Keratinocyte (primary cell): Measurements from ENCODE around the gene CTDSP1. TPM values are rescaled to one million over a fixed set of nuclear protein-coding genes. Genes with fewer than 3 reads are reported as not detected.

Experiments
- DNase-seq: peaks from one replicate; pipeline ENCODE4 v3.0.0-alpha.2; 2011; ENCODE audit warnings: low read depth, missing footprints, low spot score
- FAIRE-seq: peaks from 2 replicates; lab custom pipeline; 2011; peaks lifted over from hg19 to GRCh38; lab: Jason Lieb, UNC
- H2AFZ ChIP-seq: 2 replicates; pipeline ENCODE4 v1.6.0; 2012; ENCODE audit warnings: low read length, control low read depth, inconsistent platforms; ENCODE audit not compliant: control insufficient read depth
- H3K27ac ChIP-seq: 2 replicates; pipeline ENCODE4 v1.5.1; 2011; ENCODE audit warnings: low read length; ENCODE audit not compliant: control insufficient read depth, insufficient read depth
- H3K27me3 ChIP-seq: 3 replicates; pipeline ENCODE4 v1.6.0; 2011; ENCODE audit warnings: low read length; ENCODE audit not compliant: control insufficient read depth, insufficient read depth; ENCODE audit errors: extremely low read depth
- H3K36me3 ChIP-seq, 2 experiments: 2 replicates in 1 of 2; 3 replicates in 1 of 2; pipeline ENCODE4 v1.5.1; 2011; ENCODE audit warnings: low read length in 2 of 2, mild to moderate bottlenecking in 1 of 2; ENCODE audit not compliant: control insufficient read depth in 2 of 2, insufficient read depth in 2 of 2; ENCODE audit errors: extremely low read depth in 1 of 2
- H3K4me1 ChIP-seq: 3 replicates; pipeline ENCODE4 v1.5.1; 2011; ENCODE audit warnings: low read length; ENCODE audit not compliant: control insufficient read depth, insufficient read depth; ENCODE audit errors: extremely low read depth
- H3K4me2 ChIP-seq: 3 replicates; pipeline ENCODE4 v1.6.0; 2011; ENCODE audit warnings: low read depth, low read length; ENCODE audit not compliant: control insufficient read depth, insufficient read depth; ENCODE audit errors: extremely low read depth
- H3K4me3 ChIP-seq, 3 experiments: fragments of 200-600 bp in 1 of 3; sonication (generic) in 1 of 3; 2 replicates in 2 of 3; 3 replicates in 1 of 3; pipeline ENCODE4 v1.5.1; 2011 to 2016; ENCODE audit warnings: low read length in 3 of 3, mild to moderate bottlenecking in 3 of 3, control low read depth in 2 of 3, inconsistent platforms in 1 of 3, low read depth in 1 of 3, mixed read lengths in 1 of 3, mixed run types in 1 of 3, moderate library complexity in 1 of 3; ENCODE audit not compliant: control insufficient read depth in 2 of 3, insufficient read depth in 2 of 3; ENCODE audit errors: extremely low read depth in 1 of 3
- H3K79me2 ChIP-seq: 2 replicates; pipeline ENCODE4 v1.6.0; 2012; ENCODE audit warnings: low read length; ENCODE audit not compliant: control insufficient read depth, insufficient read depth
- H3K9ac ChIP-seq: 3 replicates; pipeline ENCODE4 v1.6.0; 2011; ENCODE audit warnings: low read length; ENCODE audit not compliant: control insufficient read depth, insufficient read depth; ENCODE audit errors: extremely low read depth
- H3K9me1 ChIP-seq: 3 replicates; pipeline ENCODE4 v1.6.0; 2011; ENCODE audit warnings: low read length; ENCODE audit not compliant: control insufficient read depth, insufficient read depth; ENCODE audit errors: extremely low read depth
- H3K9me3 ChIP-seq: 2 replicates; pipeline ENCODE4 v1.5.1; 2012; ENCODE audit warnings: low read depth, low read length; ENCODE audit not compliant: control insufficient read depth
- H4K20me1 ChIP-seq: 3 replicates; pipeline ENCODE4 v1.6.0; 2011; ENCODE audit warnings: low read length; ENCODE audit not compliant: control insufficient read depth, insufficient read depth; ENCODE audit errors: extremely low read depth
- EZH2 ChIP-seq: IDR thresholded peaks from one replicate; pipeline ENCODE4 v1.6.1; 2012; ENCODE audit warnings: inconsistent platforms, mild to moderate bottlenecking, low read length, moderate library complexity
- dilution Hi-C: fragments of 300-500 bp; cut with MboI; formaldehyde crosslinking; loops from one replicate; pipeline ENCODE4 v1.7.0; 2020; ENCODE audit warnings: low sequenced_read_pairs; ENCODE audit not compliant: extremely low pct_ligation_motif_present
- polyA plus RNA-seq, 5 experiments: library from polyadenylated mRNA; depleted of rRNA in 3 of 5; stranded (reverse) in 3 of 5; stranded (forward) in 1 of 5; unstranded in 1 of 5; fragments of >200 nt; gene quantifications; 1 replicate in 1 of 5; 2 replicates in 3 of 5; 3 replicates in 1 of 5; pipeline versions ENCODE4 v1.2.1 to v1.2.3, GENCODE V29; 2011 to 2012; ENCODE audit warnings: missing spikeins in 2 of 5, low read depth in 1 of 5, low replicate concordance in 1 of 5
- TF ChIP-seq, protein P1 (sequence below), 3 experiments: IDR thresholded peaks in 1 of 3; conservative IDR thresholded peaks in 1 of 3; optimal IDR thresholded peaks in 1 of 3; 2 replicates in 2 of 3; 3 replicates in 1 of 3; pipeline versions ENCODE3 to v1.5.1; 2011; ENCODE audit warnings: low read length in 3 of 3, mild to moderate bottlenecking in 3 of 3, moderate library complexity in 2 of 3, control low read depth in 1 of 3, inconsistent platforms in 1 of 3; ENCODE audit not compliant: insufficient read depth in 2 of 3; ENCODE audit errors: extremely low read depth in 1 of 3

Gene CTDSP1
- polyA plus RNA-seq, 1 donor (not counting 4 experiments of a cell fraction or from before 2014, with no cell fraction given), result 38.7 TPM

DNA sequence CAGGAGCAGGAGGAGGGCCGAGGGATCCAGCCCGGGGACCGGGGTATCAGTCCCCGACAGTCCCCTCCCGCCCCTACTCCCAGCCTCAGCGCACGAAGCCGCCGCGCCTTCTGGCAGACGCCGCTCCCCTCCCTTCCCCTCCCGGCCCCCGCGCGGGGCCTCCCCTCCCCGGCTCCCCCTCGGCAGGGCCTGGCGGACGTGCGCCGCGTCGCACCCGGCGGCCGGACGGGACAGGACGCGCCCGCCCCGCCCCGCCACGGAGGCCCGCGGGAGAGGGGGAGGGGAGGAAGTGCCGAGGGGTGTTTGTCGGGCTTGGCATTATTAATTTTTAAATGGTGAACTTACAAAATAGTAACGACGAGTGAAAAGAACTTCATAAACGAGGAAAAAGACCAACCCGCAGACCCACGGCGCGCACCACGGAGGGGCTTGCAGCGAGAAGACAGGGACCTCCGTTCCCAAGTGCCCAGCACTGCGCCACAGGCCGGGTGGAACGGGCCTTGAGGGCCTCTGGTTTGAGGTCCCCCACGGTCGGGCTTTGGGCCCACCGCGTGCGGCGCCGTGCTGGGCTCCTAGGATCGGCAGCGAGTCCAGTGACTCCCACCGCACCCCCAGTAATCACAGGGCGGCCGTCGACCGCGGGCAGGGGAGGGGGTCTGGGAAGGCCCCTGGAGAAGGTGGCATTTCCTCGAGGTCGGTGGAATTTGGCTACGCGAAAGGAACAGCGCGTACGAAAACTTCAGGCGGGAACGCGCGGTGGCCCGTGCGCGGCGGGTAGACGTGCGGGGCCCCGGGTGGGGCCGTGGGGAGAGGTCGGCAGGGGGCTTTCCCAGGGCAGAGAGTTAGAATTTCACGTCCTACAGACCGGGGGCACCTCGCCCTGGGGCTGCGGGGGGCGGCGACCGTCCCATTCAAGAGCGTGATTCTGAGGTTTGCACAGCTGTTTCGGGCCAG, 954 bp upstream of the CTDSP1 start:
- H2AFZ ChIP-seq, result peak overlapping the region; percentile 33
- H4K20me1 ChIP-seq, result no peaks in the 10 kb centered on the region
- DNase-seq, result no peak
- dilution Hi-C loops, result no loop called here
- peak overlapping the region; percentile 90 for H3K4me2 ChIP-seq
- H3K4me3 ChIP-seq, result peak overlapping the region; percentile 81 to 95 (median 82)
- no peaks in the 10 kb centered on the region for H3K9me3 ChIP-seq
- no peaks in the 10 kb centered on the region for H3K27me3 ChIP-seq
- H3K4me1 ChIP-seq, result peaks cover 26% of the 10 kb centered on the region
- peaks cover 24% of the 10 kb centered on the region for H3K79me2 ChIP-seq
- peak overlapping the region; percentile 89 for H3K27ac ChIP-seq
- H3K36me3 ChIP-seq, result peaks cover 0 to 3% of the 10 kb centered on the region in 2 experiments
- H3K9me1 ChIP-seq, result no peaks in the 10 kb centered on the region
- no peak for FAIRE-seq
- H3K9ac ChIP-seq, result peak overlapping the region; percentile 86
- no peak for TF ChIP-seq EZH2
- TF ChIP-seq, protein P1, sequence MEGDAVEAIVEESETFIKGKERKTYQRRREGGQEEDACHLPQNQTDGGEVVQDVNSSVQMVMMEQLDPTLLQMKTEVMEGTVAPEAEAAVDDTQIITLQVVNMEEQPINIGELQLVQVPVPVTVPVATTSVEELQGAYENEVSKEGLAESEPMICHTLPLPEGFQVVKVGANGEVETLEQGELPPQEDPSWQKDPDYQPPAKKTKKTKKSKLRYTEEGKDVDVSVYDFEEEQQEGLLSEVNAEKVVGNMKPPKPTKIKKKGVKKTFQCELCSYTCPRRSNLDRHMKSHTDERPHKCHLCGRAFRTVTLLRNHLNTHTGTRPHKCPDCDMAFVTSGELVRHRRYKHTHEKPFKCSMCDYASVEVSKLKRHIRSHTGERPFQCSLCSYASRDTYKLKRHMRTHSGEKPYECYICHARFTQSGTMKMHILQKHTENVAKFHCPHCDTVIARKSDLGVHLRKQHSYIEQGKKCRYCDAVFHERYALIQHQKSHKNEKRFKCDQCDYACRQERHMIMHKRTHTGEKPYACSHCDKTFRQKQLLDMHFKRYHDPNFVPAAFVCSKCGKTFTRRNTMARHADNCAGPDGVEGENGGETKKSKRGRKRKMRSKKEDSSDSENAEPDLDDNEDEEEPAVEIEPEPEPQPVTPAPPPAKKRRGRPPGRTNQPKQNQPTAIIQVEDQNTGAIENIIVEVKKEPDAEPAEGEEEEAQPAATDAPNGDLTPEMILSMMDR (optimal IDR thresholded peaks at IDR 0.05 in 1 of 3, IDR thresholded peaks at IDR 0.05 in 1 of 3, conservative IDR thresholded peaks at IDR 0.05 in 1 of 3; ENCODE audit: extremely low read depth in 1 of 3, insufficient read depth in 2 of 3, low read length in 3 of 3), result no peak

DNA sequence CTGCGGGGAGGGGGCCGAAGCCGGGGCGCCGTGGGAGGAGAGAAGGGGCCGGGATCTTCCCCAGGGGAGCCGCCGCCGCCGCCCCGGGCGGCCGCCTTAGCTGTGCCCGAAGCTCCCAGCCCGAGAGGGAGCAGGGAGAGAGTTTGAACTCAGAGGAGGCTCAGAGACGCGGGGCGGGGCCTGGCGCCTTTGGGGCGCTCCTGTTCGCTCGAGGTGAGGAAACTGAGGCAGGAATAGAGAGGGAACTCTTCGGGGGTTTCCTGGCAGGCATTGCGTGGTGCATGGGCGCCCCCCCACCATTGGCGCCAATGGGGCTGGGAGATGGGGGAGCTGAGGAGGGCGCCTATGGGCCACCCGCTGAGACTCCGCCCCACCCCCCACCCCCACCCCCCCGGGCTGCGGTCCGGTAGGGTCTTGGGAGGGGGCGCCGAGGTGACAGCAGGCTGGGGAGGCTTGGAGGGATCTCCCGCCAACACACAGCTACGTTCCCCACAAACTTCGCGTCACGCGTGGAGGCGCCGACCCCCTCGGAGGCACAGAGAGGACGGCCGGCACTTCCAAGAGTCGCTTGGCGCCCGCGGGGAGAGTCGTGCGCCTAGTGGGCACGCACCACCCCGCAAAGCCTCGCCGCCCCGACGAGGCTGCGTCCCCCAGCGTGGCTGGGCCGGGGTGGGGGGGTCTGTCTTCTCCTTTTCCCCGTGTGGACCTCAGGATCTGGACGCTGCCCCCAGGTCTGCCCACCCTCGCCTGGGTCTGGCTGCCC, 680 bp downstream of the CTDSP1 start:
- Histone ChIP-seq H3K4me2 (peak overlapping the region; percentile 58), H3K79me2 (peaks cover 26% of the 10 kb centered on the region), H3K9me1 (no peaks in the 10 kb centered on the region), H3K9me3 (no peaks in the 10 kb centered on the region), H3K27ac (peak overlapping the region; percentile 64), H2AFZ (no peak overlapping the region), H3K4me1 (peaks cover 28% of the 10 kb centered on the region), H3K9ac (peak overlapping the region; percentile 81), H3K4me3 (peak overlapping the region; percentile 70 to 89 (median 82)), H4K20me1 (no peaks in the 10 kb centered on the region), H3K36me3 (peaks cover 11 to 13% of the 10 kb centered on the region in 2 experiments), H3K27me3 (no peaks in the 10 kb centered on the region)
- FAIRE-seq, result no peak
- dilution Hi-C loops, result no loop called here
- TF ChIP-seq, protein P1 (optimal IDR thresholded peaks at IDR 0.05 in 1 of 3, IDR thresholded peaks at IDR 0.05 in 1 of 3, conservative IDR thresholded peaks at IDR 0.05 in 1 of 3; ENCODE audit: extremely low read depth in 1 of 3, insufficient read depth in 2 of 3, low read length in 3 of 3), result no peak
- no peak for TF ChIP-seq EZH2
- no peak for DNase-seq
